ENCODE results near the gene ACY1.
A peak's percentile ranks its signal among the peaks of the same experiment; 100 is the strongest.

Gene ACY1

GRCh38 chr3:51982838-51983577, at the start of gene ACY1:
Gene ACY1 (plus strand): TSS chr3:51983535. CDS start chr3:51984065, 530 bp downstream.
- peak; percentile 67 for DNase-seq

GRCh38 chr3:51934139-51934850, 49.0 kb upstream of the ACY1 start:
- DNase-seq, result no peak

DNA sequence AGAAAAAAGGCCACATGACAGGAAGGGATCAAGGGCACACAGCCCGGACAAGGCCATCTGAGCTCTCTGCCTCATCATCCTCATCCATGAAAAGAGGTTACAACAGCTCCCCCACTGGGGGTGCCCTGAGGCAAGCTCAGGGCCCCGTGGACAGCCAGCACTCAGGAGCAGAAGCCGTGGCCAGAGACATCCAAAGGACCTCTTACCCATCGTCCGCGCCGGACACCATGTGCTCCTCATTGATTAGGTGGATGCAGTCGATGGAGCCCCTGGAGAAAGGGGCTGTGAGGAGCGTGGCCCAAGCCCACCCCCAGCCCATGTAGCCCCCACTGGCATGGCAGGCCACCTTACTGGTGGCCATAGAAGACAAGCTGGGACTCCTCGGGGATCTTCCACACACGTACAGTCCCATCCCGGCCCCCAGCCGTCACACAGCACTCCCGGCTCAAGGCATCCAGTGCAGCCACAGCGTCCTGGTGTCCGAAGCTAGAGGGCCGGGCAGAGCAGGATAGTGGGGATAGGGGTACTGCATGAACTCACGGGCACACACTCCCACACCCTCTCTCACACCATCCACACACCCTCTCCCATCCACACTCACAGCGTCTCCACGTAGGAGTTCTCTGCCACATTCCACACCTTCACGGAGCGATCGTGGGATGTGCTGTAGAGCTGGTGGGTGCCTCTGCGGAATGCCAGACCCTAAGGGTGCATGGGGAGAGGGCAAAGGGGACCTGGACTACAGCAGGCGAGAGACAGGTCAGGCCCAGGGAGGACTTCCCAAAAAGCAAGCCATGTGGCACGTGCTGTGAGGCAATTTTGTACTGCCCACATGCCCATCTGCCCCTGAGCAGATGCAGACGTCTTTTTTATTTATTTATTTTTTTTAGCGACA, 48.1 kb upstream of the ACY1 start:
- no peak for DNase-seq

DNA sequence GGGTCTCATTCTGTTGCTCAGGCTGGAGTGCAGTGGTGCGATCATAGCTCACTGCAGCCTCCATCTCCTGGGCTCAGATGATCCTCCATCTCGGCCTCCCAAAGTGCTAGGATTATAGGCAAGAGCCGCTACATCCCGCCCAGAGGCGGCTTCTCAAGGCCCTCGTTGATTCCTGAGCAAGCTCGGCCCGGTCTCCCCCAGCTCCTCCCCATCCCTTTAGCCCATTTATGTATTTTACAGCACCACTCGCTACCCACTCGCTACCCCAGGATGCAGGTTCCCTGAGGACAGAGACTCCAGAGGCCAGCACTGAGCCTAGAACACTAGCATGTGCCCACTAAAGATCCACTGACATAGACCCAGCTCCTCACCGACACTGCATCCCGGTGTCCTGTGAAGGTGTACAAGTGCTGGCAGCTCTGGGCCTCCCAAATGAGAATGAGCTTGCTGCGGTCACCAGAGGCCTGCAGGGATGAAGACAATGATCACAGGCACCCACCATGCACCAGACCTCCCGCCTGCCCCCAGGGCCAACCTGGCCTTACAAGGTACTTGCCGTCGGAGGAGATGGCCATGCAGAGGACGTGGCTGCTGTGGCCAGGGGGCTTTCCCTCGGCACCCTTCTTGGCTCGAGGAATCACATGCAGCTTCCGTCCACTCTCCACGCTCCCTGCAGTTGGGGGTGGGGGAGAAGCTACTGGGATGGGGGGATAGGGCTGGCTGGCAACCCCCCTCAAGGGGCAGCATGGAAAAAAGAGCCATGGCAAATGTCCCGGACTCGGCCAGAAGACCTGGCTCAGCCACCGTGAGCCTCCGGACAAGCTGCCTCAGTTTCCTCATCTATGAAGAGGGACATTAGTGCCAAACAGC, 47.2 kb upstream of the ACY1 start:
- DNase-seq, result no peak

DNA sequence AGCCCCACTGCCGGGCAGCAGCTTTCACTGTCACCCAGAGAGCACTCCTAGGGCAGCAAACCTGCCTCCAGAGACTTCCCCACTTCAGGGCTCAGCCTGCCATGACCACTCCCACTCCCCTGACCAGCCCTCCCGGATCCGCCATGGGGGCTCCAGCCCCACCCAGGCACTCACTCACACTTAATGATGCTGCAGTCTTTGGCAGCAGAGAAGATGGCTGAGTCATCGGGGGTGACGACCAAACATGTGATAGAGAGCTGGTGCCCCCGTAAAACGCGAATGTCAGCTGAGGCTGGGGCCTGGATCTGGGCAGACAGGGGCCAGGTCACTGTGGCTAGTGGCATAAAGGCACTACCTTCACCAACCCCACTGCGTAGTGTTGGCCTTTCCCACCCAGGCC, 46.3 kb upstream of the ACY1 start:
- no peak for DNase-seq

DNA sequence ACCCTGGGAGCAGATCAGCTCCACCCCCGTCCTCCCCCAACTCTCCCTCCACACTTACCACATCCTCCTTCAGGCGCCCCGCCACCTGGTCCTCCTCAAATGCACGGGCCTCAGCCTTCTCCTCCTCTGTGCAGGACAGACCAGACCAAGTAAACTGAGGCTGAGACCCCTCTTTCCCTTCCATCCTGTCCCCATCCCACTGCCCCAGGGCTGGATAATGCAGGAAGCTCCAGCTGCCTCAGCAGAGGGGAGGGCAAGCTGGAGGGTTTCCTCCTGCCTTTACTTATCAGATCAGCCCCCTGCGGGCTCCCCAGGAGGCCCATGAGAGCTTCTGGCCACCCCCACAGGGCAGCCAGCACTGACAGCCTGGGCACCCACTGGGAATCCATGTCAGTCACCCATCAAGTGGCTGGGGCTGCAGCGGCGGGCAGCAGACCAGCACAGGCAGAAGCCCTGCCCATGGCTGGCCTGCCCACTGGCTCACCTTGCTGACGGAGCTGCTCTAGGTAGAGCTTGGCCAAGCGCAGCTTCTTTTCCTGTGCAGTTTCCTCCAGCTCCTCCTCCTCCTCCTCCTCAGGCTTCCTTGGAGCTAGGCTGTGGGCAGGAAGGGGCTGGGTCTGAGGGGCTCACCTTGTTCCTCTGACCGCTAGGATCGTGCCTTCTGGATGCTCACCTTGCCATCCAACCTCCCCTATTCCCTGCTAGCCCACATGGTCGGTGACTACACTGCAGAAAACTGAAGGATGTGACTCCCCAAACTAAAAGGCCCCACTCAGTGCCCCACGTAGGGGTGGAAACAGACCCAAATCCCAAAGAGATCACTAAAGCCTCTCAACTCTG, 45.5 kb upstream of the ACY1 start:
- no peak for DNase-seq

- DNase-seq, result no peak
These were observed 44.4 kb upstream of the ACY1 start for GRCh38 chr3:51938780-51939425.

- no peak for DNase-seq
These were observed 42.5 kb upstream of the ACY1 start for GRCh38 chr3:51940648-51941462.

DNA sequence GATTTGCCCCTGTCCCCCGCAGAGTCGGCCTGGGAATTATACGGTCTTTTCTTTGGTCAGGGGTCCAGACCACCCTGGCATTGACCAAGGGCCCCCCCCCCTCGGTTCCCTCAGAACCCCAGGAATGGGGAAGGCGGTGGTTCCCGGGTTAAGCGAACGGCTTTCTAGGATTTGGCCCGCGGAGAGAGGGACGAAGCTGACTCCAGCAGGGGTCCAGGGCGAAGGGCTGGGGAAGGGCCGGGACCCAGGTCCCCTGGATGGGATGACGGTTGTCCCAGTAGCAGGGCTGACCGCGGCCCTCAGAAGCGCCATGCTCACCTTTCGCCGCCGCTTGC, 41.9 kb upstream of the ACY1 start:
- DNase-seq, result no peak

DNA sequence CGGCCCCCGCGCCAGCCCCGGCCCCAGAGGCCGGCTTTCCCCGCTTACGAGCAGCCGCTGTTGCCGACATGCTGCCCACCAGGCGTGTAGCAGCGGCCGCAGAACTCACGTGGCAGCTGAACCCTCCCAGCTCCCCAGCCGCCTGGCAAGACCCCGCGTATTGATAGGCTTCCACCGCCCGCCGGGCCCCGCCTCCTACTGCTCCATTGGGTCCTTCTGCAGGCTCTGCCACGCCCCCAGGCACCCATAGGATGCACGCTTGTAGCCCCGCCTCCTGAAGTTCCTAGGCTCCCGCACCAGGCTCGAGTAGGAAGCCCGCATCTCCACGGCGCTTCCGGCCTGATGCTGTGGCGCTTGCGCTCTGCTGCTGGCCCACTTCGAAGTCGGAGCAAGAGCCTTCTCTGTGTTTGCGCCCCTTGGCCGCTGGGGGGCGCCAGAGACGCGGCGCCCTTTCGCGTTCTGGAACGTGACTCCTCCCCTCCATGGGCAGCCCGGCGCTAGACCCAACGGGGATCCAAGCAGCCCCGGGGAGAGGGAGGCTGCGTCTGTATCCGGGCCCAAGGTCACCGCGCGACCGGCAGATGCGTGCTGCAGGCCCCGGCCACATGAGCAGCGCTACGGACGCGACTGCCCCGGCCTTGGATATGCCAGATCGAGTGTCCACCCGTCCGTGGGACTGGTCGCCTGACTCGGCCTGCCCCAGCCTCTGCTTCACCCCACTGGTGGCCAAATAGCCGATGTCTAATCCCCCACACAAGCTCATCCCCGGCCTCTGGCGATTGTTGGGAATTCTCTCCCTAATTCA, 41.3 kb upstream of the ACY1 start, which contains the start of the genes PARP3 and RRP9:
Gene PARP3, plus strand, starts transcription at position 566 of the 805 bp plus-strand sequence. CDS start 993 bp downstream, outside the sequence.
Gene RRP9, minus strand, starts transcription at position 107 of the 805 bp plus-strand sequence. Its CDS starts 37 bp downstream, at position 70.
- DNase-seq, result peak; percentile 99

GRCh38 chr3:51942603-51943450, 40.5 kb upstream of the ACY1 start:
- DNase-seq, result no peak

DNA sequence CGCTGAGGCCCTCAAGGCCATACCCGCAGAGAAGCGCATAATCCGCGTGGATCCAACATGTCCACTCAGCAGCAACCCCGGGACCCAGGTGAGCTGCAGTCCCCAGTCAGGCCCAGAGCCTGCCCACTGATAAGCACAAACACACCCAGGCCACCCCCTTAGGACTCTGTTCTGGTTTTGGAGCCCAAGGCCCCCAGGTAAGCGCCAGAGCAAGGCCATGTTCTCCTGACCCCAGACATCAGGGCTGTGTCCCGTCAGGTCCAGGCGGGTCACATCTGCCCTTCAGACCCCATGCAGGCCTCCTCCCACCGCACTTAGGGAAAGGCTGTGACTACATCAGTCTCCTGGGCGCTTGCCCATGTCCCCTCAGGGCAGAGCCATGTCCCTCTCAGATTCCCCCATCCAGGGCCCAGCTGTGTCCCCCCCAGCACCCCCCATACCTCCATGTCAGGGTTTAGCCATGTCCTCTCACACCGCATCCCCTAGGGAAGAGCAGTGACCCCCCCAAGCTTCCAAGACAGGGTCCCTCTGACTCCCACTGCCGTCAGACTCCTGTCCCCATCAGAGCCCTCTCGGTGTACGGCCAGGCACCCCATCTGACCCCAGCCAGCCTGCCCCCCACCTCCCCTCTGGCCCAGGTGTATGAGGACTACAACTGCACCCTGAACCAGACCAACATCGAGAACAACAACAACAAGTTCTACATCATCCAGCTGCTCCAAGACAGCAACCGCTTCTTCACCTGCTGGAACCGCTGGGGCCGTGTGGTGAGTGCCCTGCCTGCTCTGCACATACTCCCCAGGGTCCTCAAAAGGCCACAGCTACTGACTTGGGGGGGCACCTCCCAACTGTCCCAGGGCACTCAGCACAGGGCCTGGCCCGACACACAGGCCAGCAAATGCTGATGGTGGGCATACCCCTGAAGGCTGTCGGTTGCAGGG, 39.6 kb upstream of the ACY1 start:
- DNase-seq, result no peak

DNA sequence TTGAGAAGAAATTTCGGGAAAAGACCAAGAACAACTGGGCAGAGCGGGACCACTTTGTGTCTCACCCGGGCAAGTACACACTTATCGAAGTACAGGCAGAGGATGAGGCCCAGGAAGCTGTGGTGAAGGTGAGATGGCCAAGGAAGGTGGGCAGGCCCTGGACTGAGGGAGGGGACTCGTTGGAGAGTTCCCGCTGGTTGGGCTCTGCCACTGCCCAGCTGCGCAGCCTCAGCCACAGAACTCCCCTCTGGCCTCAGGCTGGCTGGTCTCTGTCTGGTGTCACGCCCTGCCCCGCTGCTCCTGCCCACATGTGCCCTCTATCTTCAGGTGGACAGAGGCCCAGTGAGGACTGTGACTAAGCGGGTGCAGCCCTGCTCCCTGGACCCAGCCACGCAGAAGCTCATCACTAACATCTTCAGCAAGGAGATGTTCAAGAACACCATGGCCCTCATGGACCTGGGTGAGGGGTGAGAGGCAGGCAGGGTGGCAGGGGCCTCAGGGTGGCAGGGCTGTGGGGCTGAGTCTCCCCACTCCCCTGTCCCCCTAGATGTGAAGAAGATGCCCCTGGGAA, 38.8 kb upstream of the ACY1 start:
- no peak for DNase-seq

DNA sequence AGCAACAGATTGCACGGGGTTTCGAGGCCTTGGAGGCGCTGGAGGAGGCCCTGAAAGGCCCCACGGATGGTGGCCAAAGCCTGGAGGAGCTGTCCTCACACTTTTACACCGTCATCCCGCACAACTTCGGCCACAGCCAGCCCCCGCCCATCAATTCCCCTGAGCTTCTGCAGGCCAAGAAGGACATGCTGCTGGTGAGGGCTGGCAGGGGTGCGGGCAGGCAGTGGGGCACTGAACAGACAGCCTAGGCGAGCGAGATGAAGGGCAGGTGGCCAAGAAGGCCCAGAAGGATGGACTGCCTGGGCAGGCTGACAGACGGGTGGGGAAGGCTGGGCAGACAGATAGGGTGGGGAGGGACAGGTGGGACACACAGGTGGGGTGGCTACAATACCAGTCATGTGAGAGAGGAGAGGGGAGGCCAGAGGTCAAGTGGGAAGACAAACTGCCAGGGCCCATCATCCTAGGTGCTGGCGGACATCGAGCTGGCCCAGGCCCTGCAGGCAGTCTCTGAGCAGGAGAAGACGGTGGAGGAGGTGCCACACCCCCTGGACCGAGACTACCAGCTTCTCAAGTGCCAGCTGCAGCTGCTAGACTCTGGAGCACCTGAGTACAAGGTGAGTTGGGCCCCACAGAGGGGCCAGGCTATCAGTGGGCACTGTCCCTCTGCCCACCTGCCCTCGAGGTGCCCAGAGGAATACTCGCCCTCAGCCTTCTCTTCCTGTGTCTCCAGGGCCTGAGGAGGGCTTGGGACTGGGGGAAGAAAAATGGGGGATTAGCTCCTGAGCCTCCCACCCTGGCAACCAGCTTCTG, 38.1 kb upstream of the ACY1 start:
- DNase-seq, result no peak

- DNase-seq, result no peak
These were observed 37.2 kb upstream of the ACY1 start for GRCh38 chr3:51945926-51946705.
